Renal cortical epithelial cell (primary cell): ENCODE measurements around the gene BTBD17. TPM values are rescaled to one million over a fixed set of nuclear protein-coding genes. Genes with fewer than 3 reads are reported as not detected.
"Not testable (repeated sequence)": the region's sequence is repeated elsewhere in the genome, so short reads cannot be mapped to it uniquely, and the experiment has no call there.

Experiments
- DNase-seq: peaks from one replicate; pipeline ENCODE4 v3.0.0-alpha.2; 2011; ENCODE audit warnings: low read depth
- total RNA-seq: library from RNA; depleted of rRNA; stranded (reverse); fragments of >200 nt; gene quantifications from 2 replicates; pipeline ENCODE4 v1.2.3, GENCODE V29; 2014

The BTBD17 gene
- total RNA-seq, result not detected in 2 replicates

- no peak for DNase-seq
Measured at GRCh38 chr17:74361230-74362068, at the start of gene BTBD17. TSS of gene BTBD17 (minus strand) at chr17:74361868. CDS start at chr17:74361819, 49 bp downstream.

- DNase-seq, result no peak
Measured at GRCh38 chr17:74410001-74410443, 48.4 kb upstream of the BTBD17 start.

GRCh38 chr17:74408815-74409214 lies 47.1 kb upstream of the BTBD17 start:
- DNase-seq, result no peak

- peak; percentile 75 for DNase-seq
Measured at GRCh38 chr17:74408262-74408661, 46.6 kb upstream of the BTBD17 start.

GRCh38 chr17:74407384-74407783 lies 45.7 kb upstream of the BTBD17 start:
- no peak for DNase-seq

- DNase-seq, result not testable (repeated sequence)
Measured at GRCh38 chr17:74405311-74405710, 43.6 kb upstream of the BTBD17 start.

GRCh38 chr17:74404789-74405188 lies 43.1 kb upstream of the BTBD17 start:
- DNase-seq, result no peak

GRCh38 chr17:74404218-74404617 lies 42.5 kb upstream of the BTBD17 start:
- no peak for DNase-seq

GRCh38 chr17:74403512-74404137 lies 42.0 kb upstream of the BTBD17 start:
- DNase-seq, result no peak

- DNase-seq, result no peak
Measured at GRCh38 chr17:74402048-74402447, 40.4 kb upstream of the BTBD17 start.

GRCh38 chr17:74396567-74396966 lies 34.9 kb upstream of the BTBD17 start:
- no peak for DNase-seq

- DNase-seq, result peak; percentile 34
Measured at GRCh38 chr17:74394977-74395376, 33.3 kb upstream of the BTBD17 start.

- no peak for DNase-seq
Measured at GRCh38 chr17:74394275-74394950, 32.7 kb upstream of the BTBD17 start.

- DNase-seq, result no peak
Measured at GRCh38 chr17:74393346-74393942, 31.8 kb upstream of the BTBD17 start.

GRCh38 chr17:74392848-74393247 lies 31.2 kb upstream of the BTBD17 start:
- no peak for DNase-seq

GRCh38 chr17:74391771-74392170 lies 30.1 kb upstream of the BTBD17 start:
- no peak for DNase-seq

GRCh38 chr17:74390680-74391653 lies 29.3 kb upstream of the BTBD17 start:
- no peak for DNase-seq

- DNase-seq, result no peak
Measured at GRCh38 chr17:74389937-74390679, 28.4 kb upstream of the BTBD17 start.

- DNase-seq, result no peak
Measured at GRCh38 chr17:74389084-74389753, 27.6 kb upstream of the BTBD17 start.
